GM11168 (cell line): Measurements from ENCODE around the gene SANBR.

ENCODE experiments used
- in situ Hi-C: fragments of 300-500 bp; cut with MboI; formaldehyde crosslinking; loops from one replicate; pipeline ENCODE4 v1.12.0; 2022; ENCODE audit warnings: low sequenced_read_pairs; ENCODE audit not compliant: unreplicated experiment

The SANBR gene

DNA sequence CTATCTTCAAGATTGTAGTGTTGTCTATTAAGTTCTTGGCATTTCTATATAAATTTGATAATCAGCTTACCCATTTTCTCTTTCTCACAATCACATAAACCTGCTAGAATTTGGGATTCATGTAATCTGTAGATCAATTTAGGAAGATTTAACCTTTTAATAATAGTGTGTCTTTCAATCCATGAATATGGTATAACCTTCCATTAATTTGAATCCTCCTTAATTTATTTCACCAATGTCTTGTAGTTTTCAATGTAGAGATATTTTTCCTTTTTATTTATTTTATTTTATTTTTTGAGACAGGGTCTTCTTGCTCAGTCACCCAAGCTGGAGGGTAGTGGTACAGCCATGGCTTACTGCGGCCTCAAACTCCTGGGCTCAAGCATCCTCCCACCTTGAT lies 20.2 kb downstream of the SANBR start:
- in situ Hi-C loops, result no loop called here

DNA sequence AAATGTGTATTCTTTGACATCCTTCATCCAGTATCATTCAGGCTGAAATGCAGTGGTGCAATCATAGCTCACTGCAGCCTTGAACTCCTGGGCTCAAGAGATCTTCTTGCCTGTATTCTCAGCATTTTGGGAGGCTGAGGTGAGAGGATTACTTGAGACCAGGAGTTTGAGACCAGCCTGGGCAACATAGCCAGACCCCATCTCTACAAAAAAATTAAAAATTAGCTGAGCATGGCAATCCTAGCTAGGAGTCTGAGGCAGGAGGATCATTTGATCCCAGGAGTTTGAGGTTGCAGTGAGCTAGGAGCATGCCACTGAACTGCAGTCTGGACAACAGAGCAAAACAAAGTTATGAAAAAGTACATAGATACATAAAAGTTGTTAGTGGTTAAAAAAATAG lies 24.1 kb downstream of the SANBR start:
- in situ Hi-C loops, result no loop called here

- in situ Hi-C loops, result no loop called here
These were observed 24.8 kb downstream of the SANBR start for GRCh38 chr2:61090386-61090921.

- in situ Hi-C loops, result no loop called here
These were observed 25.8 kb downstream of the SANBR start for GRCh38 chr2:61091485-61091884.

- in situ Hi-C loops, result no loop called here
These were observed 30.8 kb downstream of the SANBR start for GRCh38 chr2:61096438-61096837.

DNA sequence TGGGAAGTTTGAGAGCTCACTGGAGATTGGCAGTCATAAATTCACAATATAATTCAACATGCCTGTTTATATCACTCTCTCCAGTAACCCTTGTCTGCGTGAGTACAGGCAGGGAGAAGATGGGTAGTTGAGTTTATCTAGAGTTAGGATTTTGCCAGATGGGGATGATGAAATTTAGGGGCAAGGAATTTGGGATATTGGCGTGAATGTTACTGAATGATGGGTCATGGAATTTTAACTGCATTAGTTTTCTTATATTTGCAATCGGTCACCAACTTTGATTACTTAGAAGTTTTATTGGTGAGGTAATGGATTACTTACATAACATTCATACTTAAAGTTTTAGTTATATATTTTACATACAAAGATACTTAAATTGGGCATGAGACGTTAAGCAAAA lies 35.1 kb downstream of the SANBR start:
- in situ Hi-C loops, result no loop called here

DNA sequence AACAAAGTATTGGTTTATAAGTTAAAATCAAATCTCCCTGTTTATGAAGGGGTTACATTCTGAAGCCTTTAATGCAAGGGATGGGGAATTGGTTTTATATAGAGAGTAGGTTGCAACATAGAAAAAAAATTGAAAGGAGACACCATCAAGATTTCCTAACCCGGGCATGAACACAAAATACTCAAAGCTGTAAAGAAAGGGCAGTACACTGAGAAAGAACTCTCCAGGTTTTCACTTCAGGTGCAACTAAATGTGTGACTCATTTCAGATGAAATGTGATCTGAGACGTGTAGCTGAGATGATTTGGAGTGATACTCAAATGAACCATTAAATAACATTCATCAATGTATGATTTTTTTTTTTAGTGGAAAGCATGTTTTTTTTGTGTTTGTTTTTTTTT lies 43.6 kb downstream of the SANBR start:
- in situ Hi-C loops, result no loop called here

GRCh38 chr2:61111708-61112107 lies 46.0 kb downstream of the SANBR start:
- in situ Hi-C loops, result no loop called here

- in situ Hi-C loops, result no loop called here
These were observed 48.5 kb downstream of the SANBR start for GRCh38 chr2:61114147-61114546.
